Measurements from ENCODE around the gene SMARCD3.

Gene SMARCD3

DNA sequence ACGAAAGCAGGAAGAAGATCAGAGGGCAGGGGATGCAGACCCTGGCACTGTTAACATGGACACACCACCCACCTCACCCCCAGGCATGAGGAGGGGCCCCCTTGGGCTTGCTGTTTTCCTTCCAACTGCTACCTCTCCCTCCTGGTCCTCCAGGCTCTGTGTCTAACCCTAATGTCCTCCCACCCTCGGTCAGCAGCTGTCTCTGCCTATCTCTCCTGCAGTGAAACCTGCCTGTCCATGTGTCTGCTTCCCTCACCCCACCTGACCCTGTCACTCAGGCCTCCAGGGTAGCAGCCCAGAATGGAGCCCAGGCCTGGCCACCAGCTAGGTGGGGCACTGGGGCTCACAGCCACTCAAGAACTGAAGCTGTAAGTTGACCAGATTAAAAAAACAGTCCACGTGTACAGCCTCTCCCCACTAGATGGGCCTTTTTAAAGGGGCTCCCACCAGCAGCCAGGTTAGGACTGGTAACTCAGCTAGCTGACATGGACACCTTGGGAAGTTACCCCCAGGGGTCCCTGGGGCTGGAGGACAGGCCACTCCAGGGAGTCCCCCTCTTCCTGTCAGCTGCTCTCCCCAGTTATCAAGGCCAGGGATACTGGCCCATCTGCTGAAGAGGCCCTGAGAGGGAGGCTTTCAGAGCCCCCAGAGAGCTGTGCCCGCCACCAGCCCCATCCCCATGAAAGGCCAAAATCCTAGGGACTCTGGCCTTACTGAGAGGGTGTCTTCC, 1.5 kb downstream of the SMARCD3 start:
- DNase-seq = no peak

DNA sequence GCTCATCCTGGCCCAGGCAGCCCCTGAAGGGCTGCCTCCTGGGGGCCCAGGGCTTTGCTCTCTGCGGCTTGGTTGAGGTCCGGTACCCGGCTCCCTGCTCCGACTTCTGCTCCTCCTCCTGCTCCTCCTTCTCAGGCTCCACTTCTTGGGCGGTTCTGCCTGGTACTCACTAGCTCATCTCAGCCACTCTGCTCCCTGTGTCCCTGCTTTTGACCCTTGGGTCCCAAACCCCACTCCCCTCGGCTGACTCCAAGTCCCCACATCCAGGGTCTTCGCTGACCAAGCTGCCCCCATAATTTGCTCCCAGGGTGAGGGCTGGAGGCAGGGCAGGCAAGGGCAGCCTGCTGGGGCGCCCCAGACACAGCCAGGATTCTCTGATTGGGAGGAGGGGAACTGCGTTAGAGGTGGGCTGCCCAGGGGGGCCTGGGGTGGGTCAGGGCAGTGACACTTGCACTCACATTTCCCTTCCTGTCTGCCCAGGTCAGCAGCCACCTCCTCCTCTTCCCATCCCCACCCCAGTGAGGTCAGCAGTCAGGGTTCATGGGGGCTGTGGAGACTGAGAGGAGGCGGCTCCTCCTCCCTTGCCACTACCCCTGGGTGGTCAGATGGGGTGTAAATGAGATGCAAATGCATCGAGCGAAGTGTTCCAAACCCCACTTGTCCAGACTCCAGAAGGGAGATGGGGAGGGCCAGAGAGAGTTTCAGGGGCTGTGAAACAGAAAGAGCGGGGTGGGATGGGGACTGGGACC, 2.2 kb downstream of the SMARCD3 start:
- DNase-seq = no peak

DNA sequence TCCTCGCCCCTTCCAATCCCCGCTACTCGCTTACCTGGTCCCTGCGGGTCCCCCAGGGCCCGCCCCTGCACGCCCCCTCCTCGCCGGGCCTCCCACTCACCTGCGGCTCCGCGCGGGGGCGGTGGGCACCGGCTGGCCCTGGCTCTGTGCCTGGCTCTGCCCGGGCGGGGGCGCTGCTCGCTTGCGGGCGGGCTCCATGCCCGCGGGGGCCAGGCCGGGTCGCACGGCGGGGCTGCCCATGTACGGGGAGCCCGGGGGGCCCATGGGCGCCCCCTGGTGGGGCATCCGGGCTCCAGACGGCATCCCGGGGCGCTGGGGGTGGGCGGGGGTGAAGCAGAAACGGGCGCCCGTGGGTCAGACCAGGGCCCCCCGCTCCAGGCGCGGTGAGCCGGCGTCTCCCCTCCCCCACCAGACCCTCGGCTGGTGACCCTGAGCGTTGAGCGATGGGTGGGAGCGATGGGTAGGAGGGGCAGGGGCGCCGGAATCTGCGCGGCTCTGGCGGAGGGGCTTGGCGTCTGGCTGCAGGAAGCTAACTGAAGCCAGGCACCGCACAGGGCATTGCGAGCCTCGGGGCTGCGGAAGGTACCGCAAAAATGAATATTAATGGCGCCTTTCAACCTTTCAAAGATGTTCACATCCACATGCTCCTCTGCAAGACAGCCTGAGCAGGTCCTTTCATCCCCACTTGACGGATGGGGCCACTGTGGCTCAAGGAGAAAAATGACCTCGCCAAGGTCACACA, 3.0 kb downstream of the SMARCD3 start:
- peak; percentile 76 for DNase-seq

DNA sequence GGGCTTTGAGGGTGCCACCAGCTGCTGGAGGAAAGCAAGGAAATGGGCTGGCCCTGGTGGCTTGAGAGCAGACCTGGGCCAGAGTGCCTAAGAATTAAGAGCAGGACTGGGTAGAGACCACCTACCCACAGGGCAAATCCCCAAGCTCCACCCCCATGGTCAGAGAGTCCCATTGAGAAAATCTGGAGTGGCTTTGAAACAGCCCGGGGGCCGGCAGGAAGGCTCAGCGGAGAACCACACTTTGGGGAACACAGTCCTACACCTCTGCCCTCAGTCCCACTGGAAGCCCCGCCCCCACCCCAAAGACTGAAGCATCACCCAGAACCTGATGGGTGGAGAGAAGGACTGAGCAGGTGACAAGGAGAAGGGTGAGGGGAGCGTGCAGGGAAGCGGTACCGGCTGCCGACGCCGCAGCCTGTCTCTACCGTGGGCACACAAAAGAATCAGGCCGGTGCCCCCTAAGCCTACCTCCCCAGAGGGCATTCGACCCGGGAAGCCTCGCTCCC, 3.6 kb downstream of the SMARCD3 start:
- no peak for DNase-seq

DNA sequence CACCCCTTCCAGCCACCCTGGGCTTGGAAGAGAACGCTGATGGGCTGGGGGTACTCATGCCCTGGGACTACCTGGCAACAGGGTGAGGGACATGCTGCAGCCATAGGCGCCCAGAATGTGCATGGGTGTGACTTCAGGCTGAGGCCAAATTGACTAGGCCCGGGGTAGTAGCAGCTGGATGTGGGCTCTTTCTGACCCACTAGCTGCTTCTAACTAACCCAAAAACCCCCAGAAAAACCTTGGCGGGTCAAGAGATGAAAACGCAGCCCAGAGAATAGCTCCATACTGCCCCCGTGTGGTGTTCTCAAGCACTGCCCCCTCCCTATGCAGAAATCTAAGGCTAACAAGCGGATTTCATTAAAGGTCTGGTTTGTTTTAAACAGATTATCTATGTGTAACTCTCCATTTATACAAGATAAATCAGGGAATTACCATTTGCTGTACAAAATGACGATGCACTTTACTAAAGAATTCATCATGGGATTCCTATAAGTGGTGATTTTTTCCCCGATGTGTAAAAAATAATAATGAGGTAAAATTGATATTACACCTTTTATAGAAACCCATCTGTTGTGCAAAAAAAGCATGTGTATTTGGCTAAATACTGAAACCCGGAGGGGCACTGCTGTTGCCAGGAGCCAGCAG, 4.2 kb downstream of the SMARCD3 start:
- DNase-seq = peak; percentile 63

DNA sequence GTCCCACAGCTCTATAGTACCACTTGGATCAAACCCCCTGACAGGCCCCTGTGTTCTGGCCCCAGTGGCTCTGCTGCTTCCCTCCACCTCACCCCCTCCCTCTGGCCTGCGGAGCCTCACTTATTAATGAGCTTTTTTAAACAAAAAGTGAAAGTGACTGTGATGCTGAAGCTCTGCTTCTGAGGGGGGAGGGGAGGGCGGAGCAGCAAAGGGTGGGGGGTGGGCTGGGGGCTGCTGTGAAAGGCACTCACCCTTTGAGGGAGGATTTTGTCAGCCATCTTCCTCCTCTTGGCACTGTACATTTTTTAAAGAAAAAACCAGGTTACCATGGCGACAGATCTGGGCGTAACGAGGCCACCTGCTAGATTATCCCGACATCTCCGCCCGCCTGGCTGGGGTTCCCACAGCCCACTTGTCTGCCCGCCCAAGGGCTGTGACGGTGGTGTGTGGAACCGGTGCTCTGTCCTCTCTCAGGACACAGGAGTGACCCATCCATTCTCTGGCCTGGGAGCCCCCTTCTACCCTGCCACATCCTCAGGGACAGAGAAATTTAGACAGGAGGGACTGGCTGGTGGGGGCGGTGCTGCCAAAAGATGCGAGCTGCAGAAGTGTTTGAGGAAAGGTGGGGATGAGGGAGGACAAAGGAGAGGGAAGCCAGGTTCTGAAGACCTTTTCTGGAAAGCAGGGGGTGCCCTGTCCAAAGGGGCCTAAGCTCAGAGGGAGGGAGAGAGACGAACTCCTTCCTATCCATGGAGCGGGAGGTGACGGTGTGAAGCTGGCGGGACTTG, 4.9 kb downstream of the SMARCD3 start:
- peak; percentile 52 for DNase-seq

DNA sequence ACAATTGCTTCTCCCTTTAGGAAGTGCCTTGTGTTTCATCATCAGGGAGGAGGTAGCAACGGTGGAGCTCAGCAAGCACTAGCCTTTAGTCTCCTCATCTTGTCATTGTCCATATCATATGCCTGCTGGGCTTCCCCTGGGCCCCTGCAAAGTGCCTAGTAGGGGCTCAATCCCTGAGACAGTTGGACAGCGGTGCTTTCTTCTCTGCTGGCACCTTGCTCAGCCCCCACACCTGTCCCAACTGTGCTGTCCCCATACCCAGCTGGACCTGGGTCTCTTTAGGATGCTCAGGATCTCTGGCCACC, 5.5 kb downstream of the SMARCD3 start:
- DNase-seq = no peak

DNA sequence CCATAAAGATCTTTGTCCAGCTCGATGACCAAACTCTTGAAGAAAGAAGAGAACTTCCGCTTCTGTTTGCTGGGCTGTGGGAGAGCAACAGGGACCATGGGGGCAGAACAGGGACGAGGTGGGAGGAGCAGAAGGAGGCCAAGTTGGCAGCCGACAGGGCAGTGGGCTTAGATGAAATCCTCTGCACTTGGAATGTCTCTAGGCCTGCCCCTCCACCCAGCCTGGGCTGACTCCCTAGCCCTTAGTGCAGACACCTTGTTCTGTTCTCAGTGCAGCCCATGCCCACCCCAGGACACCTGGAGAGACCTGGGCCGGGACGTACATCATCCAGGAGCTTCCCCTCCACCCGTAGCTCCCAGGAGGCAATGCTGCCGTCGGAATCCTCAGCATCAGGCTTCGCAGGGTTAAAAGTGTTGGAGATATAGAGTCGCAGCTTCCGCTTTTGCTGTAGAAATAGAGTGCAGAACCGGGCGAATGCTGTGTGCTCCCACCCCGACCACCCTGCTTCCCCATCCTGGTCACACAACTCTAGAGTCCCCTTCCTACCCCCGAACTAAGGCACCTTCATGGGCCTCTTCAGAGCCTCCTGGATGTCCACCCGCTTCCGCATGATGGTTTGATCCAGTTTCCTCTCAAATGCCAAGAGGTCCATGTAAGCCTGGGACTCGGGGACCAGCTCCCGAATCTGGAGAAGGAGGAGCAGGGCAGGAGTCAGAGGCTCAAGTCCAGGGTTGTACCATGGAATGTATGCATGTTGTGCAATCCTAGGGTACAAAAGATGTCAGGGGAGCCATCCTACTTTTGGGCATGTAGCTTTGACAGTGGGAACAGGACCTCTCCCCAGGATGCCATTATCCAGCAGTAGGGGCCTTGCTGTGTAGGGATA, 6.1 kb downstream of the SMARCD3 start:
- DNase-seq = no peak

DNA sequence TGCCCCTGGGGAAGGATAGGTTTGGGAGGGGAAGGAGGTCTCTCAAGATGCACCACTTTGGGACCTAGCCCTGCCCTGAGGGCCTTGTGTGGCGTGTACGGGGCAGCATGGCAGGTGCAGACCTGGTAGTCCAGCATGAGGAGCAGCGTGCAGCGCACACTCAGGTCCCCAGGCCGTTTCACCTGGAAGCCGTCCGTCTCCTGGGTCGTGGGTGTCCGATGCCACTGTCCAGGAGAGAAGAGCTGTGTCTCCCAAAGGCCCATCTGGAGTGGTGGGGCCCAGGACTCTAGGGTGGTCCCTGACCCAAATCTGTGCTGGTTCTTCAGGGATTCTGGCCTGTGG, 6.8 kb downstream of the SMARCD3 start:
- DNase-seq = no peak

DNA sequence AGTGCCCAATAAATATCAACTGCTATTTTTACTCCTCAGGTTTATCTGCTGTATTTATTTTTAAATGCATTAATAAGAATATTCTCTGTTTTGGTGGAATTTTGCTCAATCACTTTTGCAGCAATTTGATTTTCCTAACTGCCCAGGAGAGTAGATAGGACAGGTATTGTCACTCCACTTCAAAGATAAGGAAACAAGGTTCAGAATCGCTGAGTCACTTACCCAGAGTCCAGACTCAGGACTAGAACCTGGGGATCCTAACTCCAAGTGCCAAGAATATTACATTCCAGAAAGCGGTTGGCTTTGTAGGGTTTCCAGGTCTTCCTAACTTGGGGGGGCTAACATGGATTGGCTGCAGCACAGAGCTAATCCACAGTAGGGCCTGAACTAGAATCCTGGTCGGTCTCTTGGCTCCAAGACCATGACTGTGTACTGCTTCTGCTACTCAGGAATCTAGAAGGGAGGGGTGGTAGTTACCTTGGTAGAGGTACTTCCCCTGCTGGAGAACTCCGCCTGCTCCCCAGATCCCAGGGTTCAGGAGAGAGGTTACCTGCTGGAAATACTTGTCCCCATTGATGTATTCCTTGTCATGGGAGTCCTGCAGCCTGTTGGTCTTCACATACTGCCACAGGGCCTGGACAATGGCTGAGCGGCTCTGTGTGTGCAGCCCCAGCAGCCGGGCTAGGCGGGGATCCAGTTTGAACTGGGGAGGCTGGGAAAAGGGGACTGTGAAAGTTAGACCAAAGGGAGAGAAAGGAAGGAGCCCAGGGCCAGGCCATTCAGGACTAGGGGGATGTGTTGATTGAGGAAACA, 7.3 kb downstream of the SMARCD3 start:
- no peak for DNase-seq

DNA sequence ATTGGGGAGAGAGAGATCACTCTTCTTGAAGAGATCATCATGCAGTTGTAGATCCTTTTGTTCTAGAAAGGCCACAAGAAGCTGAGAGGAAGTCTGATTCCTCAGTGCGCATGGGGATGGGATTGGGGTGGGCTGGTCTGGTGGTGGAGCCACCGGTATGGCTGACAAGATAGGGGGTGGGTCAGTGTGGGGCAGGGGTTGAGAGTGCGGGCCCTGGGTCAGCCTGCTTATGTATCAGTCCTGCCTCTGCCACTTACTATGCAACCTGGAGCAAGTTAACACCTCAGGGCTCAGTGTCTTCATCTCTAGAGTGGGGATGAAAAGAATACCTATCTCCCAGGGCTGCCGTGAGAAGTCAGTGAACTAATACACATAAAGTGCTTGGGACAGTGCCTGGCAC, 8.0 kb downstream of the SMARCD3 start:
- no peak for DNase-seq

DNA sequence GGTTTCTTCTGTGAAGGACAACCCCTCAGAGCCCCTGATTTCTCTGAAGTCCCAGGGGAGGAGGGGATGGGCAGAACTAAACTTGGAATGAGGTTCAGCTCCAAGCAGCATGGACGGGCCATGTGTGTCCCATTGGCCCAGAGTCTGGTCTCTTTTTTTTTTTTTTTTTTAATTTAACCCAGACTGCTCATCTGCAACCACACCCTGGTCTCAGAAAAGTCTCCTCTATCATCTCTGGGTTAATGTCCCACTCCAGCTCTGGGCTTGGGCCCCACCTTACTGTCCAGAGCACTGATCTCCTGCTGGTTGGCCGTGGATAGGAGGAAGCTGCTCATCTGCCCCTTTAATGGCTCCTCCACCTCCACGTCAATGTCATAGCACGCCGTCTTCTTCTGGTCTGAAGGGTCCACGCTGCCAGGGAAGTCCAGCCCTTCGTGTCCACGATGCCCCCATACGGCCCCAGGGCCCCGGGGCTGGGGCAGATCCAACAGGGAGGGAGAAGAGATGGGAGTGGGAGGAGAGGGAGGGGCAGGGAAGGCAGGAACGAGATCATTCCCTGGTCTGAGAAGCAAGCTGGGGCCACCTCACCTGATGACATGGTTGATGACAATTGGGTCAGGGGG, 8.5 kb downstream of the SMARCD3 start:
- no peak for DNase-seq

DNA sequence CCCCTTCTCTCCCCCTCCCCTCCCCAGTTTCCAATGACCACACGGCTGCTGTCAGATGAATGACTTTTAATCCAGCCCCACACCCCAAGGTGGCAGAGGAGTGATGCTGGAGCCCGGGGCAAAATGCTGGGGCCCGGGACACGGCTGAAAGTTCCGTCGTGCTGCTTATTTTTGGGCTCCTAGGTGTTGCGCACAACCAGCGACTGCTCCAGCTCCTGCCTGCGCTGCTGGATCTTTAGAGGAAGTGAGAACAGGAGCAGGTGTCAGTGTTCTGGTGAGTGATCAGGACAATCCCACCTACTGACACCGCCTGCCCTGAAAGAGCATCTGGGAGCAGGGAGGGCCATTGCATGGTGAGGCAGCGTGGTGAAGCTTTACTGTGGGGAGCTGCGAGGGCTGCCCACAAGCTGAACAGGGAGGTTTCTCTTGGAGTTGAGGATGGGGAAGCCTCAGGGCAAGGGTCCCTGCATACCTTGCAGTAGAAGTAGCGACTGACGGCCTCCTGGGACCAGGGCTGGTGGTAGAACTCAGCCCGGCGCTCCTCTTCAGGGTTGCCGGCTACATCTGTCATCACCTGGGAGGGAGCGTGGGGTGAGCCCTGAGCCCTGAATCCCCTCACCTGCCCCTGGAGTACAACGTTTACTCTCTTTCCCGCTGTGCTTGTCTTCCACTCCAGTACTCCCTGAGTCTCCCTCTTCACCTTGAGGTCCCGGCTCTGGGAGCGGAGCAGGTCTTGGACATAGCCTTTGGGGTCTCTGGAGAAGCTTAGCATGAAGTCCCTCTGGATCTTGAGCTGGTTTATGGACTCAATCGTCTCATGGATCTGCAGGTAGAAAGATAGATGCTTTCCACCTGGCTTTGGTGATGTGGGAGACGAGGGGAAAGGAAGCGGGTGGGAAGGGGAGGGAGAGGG, 9.3 kb downstream of the SMARCD3 start:
- no peak for DNase-seq

DNA sequence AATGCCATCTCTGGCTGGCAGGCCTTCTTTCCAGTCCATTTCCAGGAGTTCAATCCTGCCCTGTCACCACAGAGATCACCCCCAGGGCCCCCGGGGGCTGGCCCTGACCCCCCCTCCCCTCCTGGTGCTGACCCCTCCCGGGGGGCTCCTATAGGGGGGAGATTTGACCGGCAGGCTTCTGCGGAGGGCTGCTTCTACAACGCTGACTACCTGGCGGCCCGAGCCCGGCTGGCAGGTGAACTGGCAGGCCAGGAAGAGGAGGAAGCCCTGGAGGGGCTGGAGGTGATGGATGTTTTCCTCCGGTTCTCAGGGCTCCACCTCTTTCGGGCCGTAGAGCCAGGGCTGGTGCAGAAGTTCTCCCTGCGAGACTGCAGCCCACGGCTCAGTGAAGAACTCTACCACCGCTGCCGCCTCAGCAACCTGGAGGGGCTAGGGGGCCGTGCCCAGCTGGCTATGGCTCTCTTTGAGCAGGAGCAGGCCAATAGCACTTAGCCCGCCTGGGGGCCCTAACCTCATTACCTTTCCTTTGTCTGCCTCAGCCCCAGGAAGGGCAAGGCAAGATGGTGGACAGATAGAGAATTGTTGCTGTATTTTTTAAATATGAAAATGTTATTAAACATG, 10.2 kb downstream of the SMARCD3 start:
- DNase-seq = no peak

DNA sequence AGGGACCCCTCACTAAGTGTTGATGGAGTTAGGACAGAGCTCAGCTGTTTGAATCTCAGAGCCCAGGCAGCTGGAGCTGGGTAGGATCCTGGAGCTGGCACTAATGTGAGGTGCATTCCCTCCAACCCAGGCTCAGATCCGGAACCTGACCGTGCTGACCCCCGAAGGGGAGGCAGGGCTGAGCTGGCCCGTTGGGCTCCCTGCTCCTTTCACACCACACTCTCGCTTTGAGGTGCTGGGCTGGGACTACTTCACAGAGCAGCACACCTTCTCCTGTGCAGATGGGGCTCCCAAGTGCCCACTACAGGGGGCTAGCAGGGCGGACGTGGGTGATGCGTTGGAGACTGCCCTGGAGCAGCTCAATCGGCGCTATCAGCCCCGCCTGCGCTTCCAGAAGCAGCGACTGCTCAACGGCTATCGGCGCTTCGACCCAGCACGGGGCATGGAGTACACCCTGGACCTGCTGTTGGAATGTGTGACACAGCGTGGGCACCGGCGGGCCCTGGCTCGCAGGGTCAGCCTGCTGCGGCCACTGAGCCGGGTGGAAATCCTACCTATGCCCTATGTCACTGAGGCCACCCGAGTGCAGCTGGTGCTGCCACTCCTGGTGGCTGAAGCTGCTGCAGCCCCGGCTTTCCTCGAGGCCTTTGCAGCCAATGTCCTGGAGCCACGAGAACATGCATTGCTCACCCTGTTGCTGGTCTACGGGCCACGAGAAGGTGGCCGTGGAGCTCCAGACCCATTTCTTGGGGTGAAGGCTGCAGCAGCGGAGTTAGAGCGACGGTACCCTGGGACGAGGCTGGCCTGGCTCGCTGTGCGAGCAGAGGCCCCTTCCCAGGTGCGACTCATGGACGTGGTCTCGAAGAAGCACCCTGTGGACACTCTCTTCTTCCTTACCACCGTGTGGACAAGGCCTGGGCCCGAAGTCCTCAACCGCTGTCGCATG, 11.0 kb downstream of the SMARCD3 start:
- DNase-seq = no peak

DNA sequence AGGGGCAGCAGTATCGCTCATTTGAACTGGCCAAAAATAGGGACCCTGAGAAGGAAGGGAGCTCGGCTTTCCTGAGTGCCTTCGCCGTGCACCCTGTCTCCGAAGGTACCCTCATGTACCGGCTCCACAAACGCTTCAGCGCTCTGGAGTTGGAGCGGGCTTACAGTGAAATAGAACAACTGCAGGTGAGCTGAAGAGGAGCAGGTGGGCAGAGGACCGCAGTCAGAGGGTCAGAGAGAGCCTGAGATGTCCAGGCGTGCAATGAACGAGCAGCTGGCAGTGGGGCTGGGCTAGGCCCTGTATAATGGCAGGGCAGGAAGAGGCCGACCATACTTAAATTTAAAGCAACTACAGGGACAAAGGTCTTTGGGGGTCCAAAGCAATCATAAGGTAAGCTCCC, 12.1 kb downstream of the SMARCD3 start:
- no peak for DNase-seq

DNA sequence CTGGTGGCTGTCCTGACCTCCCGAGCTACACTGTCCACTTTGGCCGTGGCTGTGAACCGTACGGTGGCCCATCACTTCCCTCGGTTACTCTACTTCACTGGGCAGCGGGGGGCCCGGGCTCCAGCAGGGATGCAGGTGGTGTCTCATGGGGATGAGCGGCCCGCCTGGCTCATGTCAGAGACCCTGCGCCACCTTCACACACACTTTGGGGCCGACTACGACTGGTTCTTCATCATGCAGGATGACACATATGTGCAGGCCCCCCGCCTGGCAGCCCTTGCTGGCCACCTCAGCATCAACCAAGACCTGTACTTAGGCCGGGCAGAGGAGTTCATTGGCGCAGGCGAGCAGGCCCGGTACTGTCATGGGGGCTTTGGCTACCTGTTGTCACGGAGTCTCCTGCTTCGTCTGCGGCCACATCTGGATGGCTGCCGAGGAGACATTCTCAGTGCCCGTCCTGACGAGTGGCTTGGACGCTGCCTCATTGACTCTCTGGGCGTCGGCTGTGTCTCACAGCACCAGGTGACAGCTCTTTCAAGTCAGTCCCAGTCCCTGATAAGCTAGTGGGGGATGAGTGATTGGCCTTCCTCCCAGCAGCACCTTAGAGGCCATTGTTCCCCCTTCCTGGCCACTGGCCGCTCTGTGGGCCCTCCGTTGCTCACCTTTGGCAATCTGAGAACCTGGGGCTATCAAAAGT, 13.3 kb downstream of the SMARCD3 start:
- DNase-seq = no peak

Measured in activated T-cell treated with anti-CD3 and anti-CD28 coated beads, Interleukin-2, amount 50 U/mL, for 1 hour (primary cell).